Activated B cell treated with CpG ODN at 0.5 μM for 24 hours (primary cell): ENCODE results near the gene ARMCX4. TPM values are rescaled to one million over a fixed set of nuclear protein-coding genes. Genes with fewer than 3 reads are reported as not detected.

Source experiments
- ATAC-seq: fragments of 200-7000 bp; cut with Tn5 transposase; one replicate; pipeline ENCODE4 v1.10.0; 2021; ENCODE audit warnings: low read depth, mild to moderate bottlenecking, moderate library complexity
- CTCF ChIA-PET: fragments of 350-600 bp; sonication (Branson Sonifier 250); formaldehyde crosslinking; loops from one replicate; lab custom pipeline; 2021; ENCODE audit warnings: antibody characterized with exemption; lab: Charles Lee
- POLR2A ChIA-PET: fragments of 350-600 bp; sonication (Branson Sonifier 250); formaldehyde crosslinking; loops from one replicate; lab custom pipeline; 2021; ENCODE audit warnings: antibody characterized with exemption; lab: Charles Lee
- DNase-seq: peaks from one replicate; pipeline ENCODE4 v3.0.0; 2022
- H3K27ac Mint-ChIP-seq: one replicate; pipeline ENCODE4 v1.8.0; 2020; ENCODE audit warnings: mixed read lengths
- H3K27me3 Mint-ChIP-seq: one replicate; pipeline ENCODE4 v1.8.0; 2021; ENCODE audit warnings: mixed read lengths
- H3K36me3 Mint-ChIP-seq: one replicate; pipeline ENCODE4 v1.8.0; 2021; ENCODE audit warnings: low read depth, mixed read lengths
- H3K4me1 Mint-ChIP-seq: one replicate; pipeline ENCODE4 v1.8.0; 2021; ENCODE audit warnings: mixed read lengths
- H3K4me3 Mint-ChIP-seq: one replicate; pipeline ENCODE4 v1.8.0; 2020; ENCODE audit warnings: mild to moderate bottlenecking, mixed read lengths
- H3K9me3 Mint-ChIP-seq: one replicate; pipeline ENCODE4 v1.8.0; 2020; ENCODE audit warnings: mixed read lengths
- CTCF ChIP-seq: fragments of 200-600 bp; IDR thresholded peaks from one replicate; pipeline ENCODE4 v1.8.0; 2022; ENCODE audit warnings: antibody characterized with exemption, mild to moderate bottlenecking
- intact Hi-C: fragments of 100-400 bp; cut with micrococcal nuclease; formaldehyde crosslinking; loops from one replicate; pipeline ENCODE4 v1.15.1; 2024
- total RNA-seq: library from RNA; stranded (reverse); gene quantifications from 2 replicates; pipeline ENCODE4 v1.2.3, GENCODE V29; 2022

ARMCX4 gene
- 3.6 and 4.6 TPM in 2 replicates for total RNA-seq

DNA sequence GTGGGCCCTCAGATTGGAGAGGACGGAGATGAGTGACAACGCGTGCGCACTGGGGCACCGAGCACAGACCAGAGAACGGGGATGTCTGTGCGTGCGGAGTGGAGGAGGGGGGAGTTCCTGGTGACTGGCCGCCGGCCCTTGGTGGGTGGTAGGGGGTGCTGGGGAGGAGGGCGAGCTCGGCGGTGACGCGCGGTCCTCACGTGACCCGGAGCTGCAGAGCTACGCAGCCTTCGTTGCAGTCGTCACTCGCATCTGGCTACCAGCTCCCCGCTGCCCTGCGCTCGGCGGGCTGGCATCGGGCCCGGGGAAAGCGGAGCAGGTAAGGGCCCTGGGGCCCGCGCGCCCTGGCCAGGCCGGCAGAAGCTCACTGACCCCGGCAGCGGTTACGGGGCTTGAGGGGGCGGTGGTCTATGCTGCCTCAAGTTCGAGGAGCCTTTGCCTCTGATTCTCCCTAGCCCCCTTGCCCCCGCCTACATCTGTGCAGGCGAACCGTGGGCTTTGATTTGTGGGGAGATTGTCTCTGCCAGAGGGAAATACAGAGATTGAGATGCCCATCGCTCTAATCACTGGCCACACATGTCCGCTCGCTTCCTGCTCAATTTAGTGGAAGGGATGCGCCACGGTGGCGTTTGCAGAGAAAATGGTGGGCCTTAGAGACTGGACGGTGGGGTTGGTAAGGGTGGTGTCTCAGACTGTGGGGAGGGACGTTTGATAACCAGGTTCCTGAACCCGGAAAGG, at the start of gene ARMCX4:
TSS of gene ARMCX4 (plus strand) at position 245 of the 738 bp plus-strand sequence. CDS start 3,134 bp downstream, outside the sequence.
- H3K4me1 Mint-ChIP-seq: peaks cover 10% of the 10 kb centered on the region
- no peaks in the 10 kb centered on the region for H3K9me3 Mint-ChIP-seq
- ChIA-PET POLR2A (no interaction called here), CTCF (no interaction called here)
- DNase-seq: no peak
- H3K4me3 Mint-ChIP-seq: peak within 1 kb of the TSS; percentile 82
- H3K36me3 Mint-ChIP-seq: no peaks in the 10 kb centered on the region
- H3K27ac Mint-ChIP-seq: no peak within 1 kb of the TSS
- H3K27me3 Mint-ChIP-seq: peaks cover 5% of the 10 kb centered on the region
- peak; percentile 52 for ATAC-seq
- no peak for TF ChIP-seq CTCF
- intact Hi-C loops: no loop called here

- H3K36me3 Mint-ChIP-seq: peaks cover 30% of the 10 kb centered on the region
- DNase-seq (no peak), ATAC-seq (no peak)
- H3K4me1 Mint-ChIP-seq: peaks cover 5% of the 10 kb centered on the region
- no peak for TF ChIP-seq CTCF
- no peak overlapping the region for H3K27ac Mint-ChIP-seq
- POLR2A ChIA-PET: no interaction called here
- H3K27me3 Mint-ChIP-seq: no peaks in the 10 kb centered on the region
- intact Hi-C loops: no loop called here
- CTCF ChIA-PET: no interaction called here
- no peaks in the 10 kb centered on the region for H3K9me3 Mint-ChIP-seq
- H3K4me3 Mint-ChIP-seq: no peak overlapping the region
Observed at GRCh38 chrX:101442085-101442484, 43.2 kb upstream of the ARMCX4 start.

DNA sequence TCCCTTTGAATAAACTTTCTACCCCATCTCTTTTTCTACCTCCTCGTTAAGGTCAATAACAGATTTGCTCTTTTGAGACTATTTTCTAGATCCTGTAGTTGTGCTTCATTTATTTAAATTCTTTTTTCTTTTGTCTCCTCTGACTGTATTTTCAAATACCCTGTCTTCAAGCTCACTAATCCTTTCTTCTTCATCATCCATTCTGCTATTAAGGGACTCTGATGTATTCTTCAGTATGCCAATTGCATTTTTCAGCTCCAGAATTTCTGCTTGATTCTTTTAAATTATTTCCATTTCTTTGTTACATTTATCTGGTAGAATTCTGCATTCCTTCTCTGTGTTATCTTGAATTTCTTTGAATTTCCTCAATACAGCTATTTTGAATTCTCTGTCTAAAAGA, 36.0 kb upstream of the ARMCX4 start:
- TF ChIP-seq CTCF: no peak
- Mint-ChIP-seq H3K9me3 (no peaks in the 10 kb centered on the region), H3K4me1 (peaks cover 5% of the 10 kb centered on the region), H3K27ac (no peak overlapping the region), H3K27me3 (no peaks in the 10 kb centered on the region), H3K4me3 (no peak overlapping the region), H3K36me3 (peaks cover 22% of the 10 kb centered on the region)
- DNase-seq: no peak
- intact Hi-C loops: no loop called here
- ChIA-PET POLR2A (no interaction called here), CTCF (no interaction called here)
- ATAC-seq: no peak

DNA sequence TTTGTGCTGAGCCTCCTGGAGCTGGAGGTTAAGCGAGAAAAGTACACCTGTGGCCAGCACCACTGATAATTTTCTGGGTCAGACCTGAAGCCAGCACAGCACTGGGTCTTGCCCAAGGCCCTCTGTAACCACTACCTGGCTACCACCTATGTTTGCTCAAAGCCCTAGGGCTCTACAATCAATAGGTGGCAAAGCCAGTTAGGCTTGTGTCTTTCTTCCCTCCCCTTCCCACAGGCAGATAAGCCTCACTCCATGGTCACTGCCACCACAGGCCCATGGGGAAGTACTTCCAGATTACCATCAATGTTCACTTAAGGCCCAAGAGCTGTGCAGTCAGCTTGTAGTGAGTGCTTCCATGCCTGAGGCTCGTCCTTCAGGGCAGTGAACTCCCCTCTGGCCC, 35.2 kb upstream of the ARMCX4 start:
- TF ChIP-seq CTCF: no peak
- DNase-seq (no peak), ATAC-seq (no peak)
- Mint-ChIP-seq H3K4me3 (no peak overlapping the region), H3K9me3 (no peaks in the 10 kb centered on the region), H3K36me3 (peaks cover 20% of the 10 kb centered on the region), H3K27ac (no peak overlapping the region), H3K27me3 (no peaks in the 10 kb centered on the region), H3K4me1 (peaks cover 5% of the 10 kb centered on the region)
- ChIA-PET CTCF (no interaction called here), POLR2A (no interaction called here)
- intact Hi-C loops: no loop called here

GRCh38 chrX:101450961-101451360, 34.3 kb upstream of the ARMCX4 start:
- DNase-seq (no peak), ATAC-seq (no peak)
- Mint-ChIP-seq H3K27me3 (no peaks in the 10 kb centered on the region), H3K4me1 (peaks cover 3% of the 10 kb centered on the region), H3K9me3 (no peaks in the 10 kb centered on the region), H3K4me3 (no peak overlapping the region), H3K27ac (no peak overlapping the region), H3K36me3 (peaks cover 20% of the 10 kb centered on the region)
- intact Hi-C loops: no loop called here
- TF ChIP-seq CTCF: no peak
- ChIA-PET POLR2A (no interaction called here), CTCF (no interaction called here)
